Stimulated activated CD8-positive, alpha-beta memory T cell treated with anti-CD3 and anti-CD28 coated beads, Interleukin-12 subunit alpha, Interleukin-12 subunit beta, amount 100 ng/mL, for 1 hour (primary cell): Measurements from ENCODE around the gene NETO1.

Source experiments
- DNase-seq: peaks from one replicate; pipeline ENCODE4 v3.0.0-alpha.2; 2020; ENCODE audit warnings: low read depth

The NETO1 gene

DNA sequence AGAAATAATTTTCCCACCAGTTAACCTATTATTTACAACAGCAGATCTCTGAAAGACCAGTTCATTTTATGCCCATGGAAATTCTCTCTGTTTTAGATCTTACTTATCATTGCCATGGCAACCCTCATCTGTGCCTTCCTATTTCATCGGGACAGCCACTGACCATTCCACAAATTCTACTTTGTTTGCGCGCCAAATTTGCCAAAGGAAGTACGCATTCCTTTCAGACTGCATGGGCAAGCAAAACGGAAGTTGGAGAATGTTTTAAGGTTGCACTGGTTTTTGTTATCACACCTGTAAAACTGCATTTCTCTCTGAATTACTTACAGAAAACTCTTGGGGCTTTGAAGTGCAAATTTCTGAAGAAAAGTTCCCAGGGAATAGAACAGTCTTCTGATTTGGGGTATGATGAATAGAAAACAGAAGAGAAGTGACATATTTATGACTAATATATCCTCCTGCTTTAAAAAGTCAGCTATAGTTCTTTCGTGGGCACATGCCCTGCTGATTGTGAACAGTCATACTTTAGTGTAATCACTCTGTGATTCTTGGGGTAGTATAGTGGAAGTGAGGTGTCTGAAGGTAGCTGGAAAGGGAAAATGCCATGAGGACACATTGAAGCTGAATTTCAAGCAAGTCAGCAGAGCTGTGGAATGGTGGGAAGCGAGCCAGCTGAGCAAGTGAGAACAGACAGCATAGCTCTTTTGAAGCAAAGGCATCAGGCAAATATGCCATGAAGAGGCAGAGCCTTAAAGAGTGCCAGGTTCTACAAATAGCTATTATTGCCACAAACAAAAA, 20.9 kb downstream of the NETO1 start:
- no peak for DNase-seq

DNA sequence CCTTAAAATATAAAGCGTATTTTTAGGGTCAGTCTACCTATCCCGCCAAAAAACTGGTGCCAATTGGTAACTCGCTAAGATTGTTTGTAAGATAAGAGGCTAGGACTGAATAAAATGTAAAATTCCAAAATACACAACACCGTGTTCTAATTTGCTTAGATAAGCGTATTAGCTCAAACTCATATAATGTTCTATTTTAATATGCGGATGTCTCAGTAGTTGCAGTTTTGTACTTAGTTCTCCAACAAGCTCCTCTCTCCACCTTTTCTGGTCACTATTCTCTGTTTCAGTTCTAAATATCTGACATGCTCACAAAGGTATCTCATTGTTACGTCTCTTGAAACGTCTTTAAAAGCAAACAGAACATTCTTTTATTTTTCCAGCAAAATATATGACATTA, 24.0 kb downstream of the NETO1 start:
- no peak for DNase-seq

- DNase-seq = no peak
These were observed 27.7 kb downstream of the NETO1 start for GRCh38 chr18:72840109-72840508.

DNA sequence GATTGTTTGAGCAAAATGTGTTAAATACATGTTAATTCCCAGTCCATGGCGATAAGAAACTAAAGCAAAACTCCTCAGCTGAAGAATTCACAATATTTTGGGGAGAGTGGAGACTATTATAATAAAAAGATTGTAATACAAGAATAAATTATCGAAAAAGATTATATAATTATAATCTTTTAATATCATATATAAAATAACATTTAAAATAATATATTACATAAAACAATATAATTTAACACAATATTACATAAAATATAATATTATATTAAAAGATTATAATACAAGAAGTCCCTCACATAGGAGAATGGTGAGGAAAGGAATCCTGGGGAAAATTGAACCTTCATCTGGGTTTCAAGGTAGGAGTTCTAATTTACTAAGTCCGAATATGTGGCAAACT, 33.1 kb downstream of the NETO1 start:
- DNase-seq = no peak

GRCh38 chr18:72833471-72833870, 34.3 kb downstream of the NETO1 start:
- DNase-seq = no peak

- DNase-seq = no peak
These were observed 37.7 kb downstream of the NETO1 start for GRCh38 chr18:72830109-72830508.

DNA sequence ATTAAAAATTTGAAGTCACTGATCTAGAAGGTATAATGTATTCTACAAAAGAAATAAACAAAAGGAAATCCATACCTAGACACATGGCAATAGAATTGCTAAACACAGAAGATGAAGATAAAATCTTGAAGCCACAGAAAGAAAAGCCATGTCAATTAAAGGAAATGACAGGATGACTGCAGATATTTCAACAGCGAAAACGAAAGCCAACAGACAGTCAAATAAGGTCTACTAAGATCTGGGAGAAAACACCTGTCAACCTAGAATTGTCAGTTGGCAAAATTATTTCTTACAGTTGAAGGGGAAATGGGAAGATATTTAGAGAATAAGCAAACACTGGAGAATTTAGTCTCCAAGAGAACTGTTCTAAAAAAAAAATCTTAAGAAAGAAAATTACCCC, 39.2 kb downstream of the NETO1 start:
- no peak for DNase-seq

DNA sequence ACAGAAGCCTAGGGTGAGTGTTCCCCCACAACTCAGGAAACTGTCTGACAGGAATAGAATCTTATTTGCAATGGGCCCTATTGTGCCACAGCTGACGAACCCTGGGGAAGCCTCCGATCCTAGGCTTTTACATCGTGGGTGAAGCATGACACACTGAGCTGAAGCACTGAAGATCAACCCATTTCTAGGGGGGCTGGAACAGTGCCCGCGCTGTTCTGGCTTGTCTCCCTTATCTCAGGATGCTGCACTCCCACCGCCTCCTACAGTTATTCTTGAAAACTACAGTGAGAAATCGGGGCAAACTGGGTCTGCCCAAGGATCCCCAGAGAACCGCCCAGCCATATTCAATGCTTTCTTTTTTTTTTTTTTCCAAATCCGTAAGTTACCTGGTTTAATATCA, 41.1 kb downstream of the NETO1 start:
- DNase-seq = no peak

GRCh38 chr18:72823345-72823744, 44.4 kb downstream of the NETO1 start:
- DNase-seq = no peak

GRCh38 chr18:72822202-72822601, 45.6 kb downstream of the NETO1 start:
- no peak for DNase-seq

DNA sequence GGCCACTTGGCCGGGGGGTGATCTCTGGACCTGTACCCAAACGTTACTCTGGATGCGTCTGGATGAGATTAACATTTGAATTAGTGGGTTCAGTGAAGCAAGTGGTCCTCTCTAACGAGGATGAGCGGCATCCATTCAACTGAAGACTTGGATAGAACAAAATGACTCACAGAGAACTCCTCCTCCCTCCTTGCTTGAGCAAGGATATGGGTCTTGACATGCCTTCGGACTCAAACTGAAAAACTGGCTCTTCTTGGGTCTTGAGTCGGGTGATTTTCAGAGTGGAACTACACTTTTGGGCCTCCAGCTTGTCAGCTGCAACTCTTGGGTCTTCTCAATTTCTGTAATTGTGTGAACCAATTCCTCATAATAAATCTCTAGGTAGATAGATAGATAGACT, 47.2 kb downstream of the NETO1 start:
- DNase-seq = no peak

DNA sequence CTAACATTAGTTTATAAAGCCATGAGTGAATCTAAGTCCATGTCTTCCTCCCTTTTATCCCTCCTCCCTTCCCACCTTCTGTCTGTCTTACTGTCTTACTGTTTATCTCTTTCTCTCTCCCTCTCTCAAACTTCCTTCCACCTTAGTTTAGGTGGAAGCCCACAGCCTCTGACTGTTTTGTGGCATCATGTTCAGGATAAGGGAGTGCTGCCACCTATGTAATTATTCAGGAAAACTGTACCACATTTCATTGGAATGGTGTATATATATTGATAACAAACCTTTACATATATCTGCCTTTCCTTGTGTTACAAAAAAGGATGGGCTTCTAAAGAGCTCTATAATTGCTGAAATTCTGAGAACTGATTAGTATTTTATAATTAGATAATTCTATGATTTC, 48.7 kb downstream of the NETO1 start:
- DNase-seq = no peak

DNA sequence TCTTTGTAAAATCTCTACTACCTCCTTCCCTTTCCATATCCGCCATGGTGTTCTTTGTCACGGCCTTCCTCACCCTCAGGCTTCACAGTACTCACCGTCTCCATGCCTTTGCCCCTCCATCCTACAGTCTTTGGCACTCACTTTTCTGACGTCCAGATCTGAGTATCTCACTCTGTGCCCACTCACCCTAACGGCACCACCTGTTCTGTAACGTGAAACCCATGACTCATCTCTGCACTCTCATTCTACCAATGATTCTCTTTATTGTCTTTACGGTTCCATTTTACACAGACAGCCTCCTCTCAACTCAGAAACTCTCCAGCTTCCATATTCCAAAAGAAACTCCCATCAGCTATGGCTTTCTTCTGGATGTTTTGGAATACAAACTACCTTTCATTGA, 56.7 kb downstream of the NETO1 start:
- no peak for DNase-seq

GRCh38 chr18:72808680-72809079, 59.1 kb downstream of the NETO1 start:
- DNase-seq = no peak

- no peak for DNase-seq
These were observed 68.7 kb downstream of the NETO1 start for GRCh38 chr18:72799106-72799505.

DNA sequence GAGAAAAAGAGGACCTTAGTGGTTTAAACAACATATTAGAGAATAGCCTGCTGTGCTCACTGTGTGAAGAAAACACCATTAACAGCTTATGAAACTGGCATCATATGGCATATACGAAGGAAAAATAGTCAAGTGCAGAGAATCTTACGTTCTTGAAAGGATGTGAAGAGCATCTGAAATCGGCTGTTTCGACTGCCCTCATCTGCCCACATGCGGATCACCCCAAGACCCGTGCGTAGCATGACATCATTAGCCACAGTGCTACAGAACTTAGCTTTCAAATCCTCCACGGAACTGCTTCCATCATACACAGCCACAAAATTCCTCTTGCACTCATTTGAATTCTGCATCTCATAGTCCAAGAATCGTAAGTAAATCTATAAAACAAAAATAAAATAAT, 84.3 kb downstream of the NETO1 start:
- DNase-seq = no peak

DNA sequence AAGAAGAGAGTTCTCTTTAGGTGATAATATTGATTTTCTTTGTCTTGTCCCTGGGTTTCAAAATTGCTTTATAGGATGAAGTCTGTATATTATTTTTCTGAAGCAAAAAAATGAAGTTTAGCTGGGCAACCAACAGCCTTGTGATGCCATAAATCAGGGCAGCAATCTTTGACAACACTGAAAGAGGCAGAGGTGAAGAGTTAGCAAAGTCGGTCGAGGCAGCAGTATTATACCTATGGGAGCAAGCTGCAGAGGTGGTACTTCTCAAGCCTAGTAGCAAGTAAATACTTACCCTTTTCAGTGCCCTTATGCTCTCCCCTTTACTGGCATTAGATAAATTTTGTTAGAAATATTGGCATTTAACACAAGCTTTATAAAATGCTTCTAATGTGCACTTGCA, 92.9 kb downstream of the NETO1 start:
- no peak for DNase-seq

DNA sequence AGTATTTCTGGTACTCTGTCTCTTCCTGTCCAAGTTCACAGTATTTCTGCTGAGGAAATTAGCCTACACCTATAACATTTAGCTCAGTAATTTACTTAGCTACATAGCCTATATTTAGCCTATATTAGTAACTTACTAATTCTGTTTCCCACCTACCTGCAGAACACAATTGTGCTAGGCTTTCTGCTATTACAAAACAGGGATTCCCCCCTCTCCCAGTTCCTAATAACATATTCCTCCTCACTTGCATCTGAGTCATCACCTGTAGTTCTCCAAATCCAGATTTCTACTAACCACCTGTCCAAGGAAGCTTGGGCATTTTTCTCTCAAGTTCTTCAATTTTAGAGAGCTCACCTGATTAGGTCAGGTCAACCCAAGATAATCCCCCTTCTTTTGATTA, 94.9 kb downstream of the NETO1 start:
- no peak for DNase-seq

- DNase-seq = no peak
These were observed 99.0 kb downstream of the NETO1 start for GRCh38 chr18:72768681-72769229.

GRCh38 chr18:72762515-72763122, 105.2 kb downstream of the NETO1 start:
- no peak for DNase-seq

DNA sequence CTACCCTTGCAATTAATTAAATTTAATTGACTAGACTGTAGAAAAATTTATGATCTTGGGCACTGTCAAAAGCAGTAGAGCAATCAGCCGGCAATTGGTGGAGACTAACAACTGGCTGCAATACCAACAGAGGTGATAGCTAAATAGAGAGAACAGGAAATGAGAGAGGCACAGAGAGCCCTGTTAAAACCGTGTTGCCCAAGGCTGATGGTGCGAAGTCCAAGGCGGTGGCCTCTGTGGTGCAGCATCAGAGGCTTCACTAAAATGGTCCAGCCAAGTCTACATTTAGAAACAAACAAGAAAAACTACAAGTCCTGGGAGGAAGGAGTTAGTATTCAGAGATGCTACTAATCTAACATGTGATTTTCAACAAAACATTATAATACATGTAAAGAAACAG, 115.6 kb downstream of the NETO1 start:
- no peak for DNase-seq

DNA sequence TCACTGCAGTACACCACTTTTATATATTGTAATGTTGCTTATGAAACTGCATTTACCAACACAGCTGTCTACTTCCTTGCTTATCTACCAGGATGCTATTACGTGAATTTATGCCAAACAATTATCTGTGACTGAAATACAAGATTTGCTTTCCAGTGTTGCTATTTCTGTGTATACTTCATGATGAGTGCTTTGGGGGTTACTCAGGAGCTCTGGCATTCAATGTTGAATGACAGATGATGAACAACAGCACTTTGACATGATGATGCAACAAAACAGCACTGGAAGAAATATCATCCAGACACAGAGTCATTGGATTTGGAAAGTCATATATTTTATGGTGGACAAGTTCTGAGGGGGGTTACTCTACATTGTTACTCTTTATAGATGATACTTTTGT, 125.8 kb downstream of the NETO1 start:
- DNase-seq = no peak

- DNase-seq = no peak
These were observed 129.7 kb downstream of the NETO1 start for GRCh38 chr18:72738136-72738535.

- no peak for DNase-seq
These were observed 140.0 kb downstream of the NETO1 start for GRCh38 chr18:72727776-72728175.
